GM12875 (cell line): ENCODE measurements around the gene DDX55.
"Not testable (repeated sequence)": the region's sequence is repeated elsewhere in the genome, so short reads cannot be mapped to it uniquely, and the experiment has no call there.

ENCODE experiments used
- H3K4me3 ChIP-seq: one replicate; pipeline ENCODE4 v1.5.1; 2011; ENCODE audit warnings: low read depth, low read length, control low read depth
- CTCF ChIP-seq: IDR thresholded peaks from 2 replicates; pipeline ENCODE4 v1.5.1; 2011; ENCODE audit warnings: low read depth, mild to moderate bottlenecking, control low read depth, inconsistent platforms, low read length, moderate library complexity, borderline replicate concordance; ENCODE audit not compliant: insufficient read depth

Gene DDX55

GRCh38 chr12:123576611-123577010 lies 25.3 kb upstream of the DDX55 start:
- TF ChIP-seq CTCF, result no peak
- no peak overlapping the region for H3K4me3 ChIP-seq

GRCh38 chr12:123578243-123578642 lies 23.7 kb upstream of the DDX55 start:
- H3K4me3 ChIP-seq, result no peak overlapping the region
- no peak for TF ChIP-seq CTCF

- H3K4me3 ChIP-seq, result not testable (repeated sequence)
Measured at GRCh38 chr12:123578829-123579228, 23.1 kb upstream of the DDX55 start.

- TF ChIP-seq CTCF, result no peak
Measured at GRCh38 chr12:123580772-123581171, 21.1 kb upstream of the DDX55 start.

GRCh38 chr12:123591702-123592481 lies 10.0 kb upstream of the DDX55 start:
- no peak overlapping the region for H3K4me3 ChIP-seq
- no peak for TF ChIP-seq CTCF

More at GRCh38 chr12:123580772-123581171, 21.1 kb upstream of the DDX55 start:
- no peak overlapping the region for H3K4me3 ChIP-seq

GRCh38 chr12:123595729-123596128 lies 6.2 kb upstream of the DDX55 start:
- H3K4me3 ChIP-seq, result no peak overlapping the region
- TF ChIP-seq CTCF, result no peak

GRCh38 chr12:123597100-123597499 lies 4.8 kb upstream of the DDX55 start:
- TF ChIP-seq CTCF, result no peak
- H3K4me3 ChIP-seq, result no peak overlapping the region

GRCh38 chr12:123598522-123598921 lies 3.4 kb upstream of the DDX55 start:
- TF ChIP-seq CTCF, result no peak
- H3K4me3 ChIP-seq, result no peak overlapping the region
